ENCODE data around the gene B3GNT3. TPM values are rescaled to one million over a fixed set of nuclear protein-coding genes. Genes with fewer than 3 reads are reported as not detected.
A peak's percentile ranks its signal among the peaks of the same experiment; 100 is the strongest.

The B3GNT3 gene
- total RNA-seq, 2 experiments from 2014 or later: not detected

GRCh38 chr19:17832443-17833208 lies 37.7 kb downstream of the B3GNT3 start:
- Mint-ChIP-seq H3K36me3 (ENCODE audit: low read depth) (peaks cover 85% of the 10 kb centered on the region), H3K27me3 (no peaks in the 10 kb centered on the region)
- CTCF ChIA-PET: interaction anchor here (0.7 to 1.2 kb wide), 3 partner anchors 15 to 27 kb away, joined by 3 read pairs; partner anchors contain the start of genes JAK3 and RPL18A

GRCh38 chr19:17834350-17835181 lies 39.6 kb downstream of the B3GNT3 start:
- POLR2A ChIA-PET: interaction anchor here (0.7 to 6.0 kb wide), 6 partner anchors 12 to 87 kb away, joined by 3 to 42 read pairs (median 5); partner anchors contain the start of genes JAK3 and RPL18A
- peaks cover 92% of the 10 kb centered on the region for H3K36me3 Mint-ChIP-seq (ENCODE audit: low read depth)
- H3K27ac Mint-ChIP-seq: peak overlapping the region; percentile 31
- CTCF ChIA-PET: no interaction called here
- peaks cover 31% of the 10 kb centered on the region for H3K4me1 Mint-ChIP-seq
- DNase-seq: peak; percentile 48
- H3K4me3 Mint-ChIP-seq: no peak overlapping the region
- H3K9me3 Mint-ChIP-seq: peaks cover 5% of the 10 kb centered on the region
- H3K27me3 Mint-ChIP-seq: no peaks in the 10 kb centered on the region

More at GRCh38 chr19:17832443-17833208, 37.7 kb downstream of the B3GNT3 start:
- DNase-seq: no peak
- POLR2A ChIA-PET: interaction anchor here (0.9 to 6.0 kb wide), 6 partner anchors 13 to 27 kb away, joined by 3 to 42 read pairs (median 4); partner anchors contain the start of gene JAK3
- Mint-ChIP-seq H3K4me3 (no peak overlapping the region), H3K27ac (no peak overlapping the region), H3K4me1 (peaks cover 30% of the 10 kb centered on the region), H3K9me3 (peaks cover 5% of the 10 kb centered on the region)

GRCh38 chr19:17835182-17836006 lies 40.5 kb downstream of the B3GNT3 start:
- Mint-ChIP-seq H3K9me3 (peaks cover 4% of the 10 kb centered on the region), H3K4me1 (peaks cover 33% of the 10 kb centered on the region), H3K4me3 (no peak overlapping the region), H3K27ac (peak overlapping the region; percentile 29), H3K36me3 (ENCODE audit: low read depth) (peaks cover 90% of the 10 kb centered on the region), H3K27me3 (no peaks in the 10 kb centered on the region)
- DNase-seq: no peak
- ChIA-PET POLR2A (interaction anchor here (1.3 to 6.0 kb wide), 5 partner anchors 11 to 25 kb away, joined by 3 to 42 read pairs (median 5); partner anchors contain the start of genes JAK3 and RPL18A), CTCF (no interaction called here)

- POLR2A ChIA-PET: interaction anchor here (2.1 to 6.0 kb wide), 3 partner anchors 10 to 14 kb away, joined by 5 to 42 read pairs (median 7); partner anchors contain the start of gene JAK3
- DNase-seq: no peak
- peak overlapping the region; percentile 7 for H3K27ac Mint-ChIP-seq
- peaks cover 2% of the 10 kb centered on the region for H3K9me3 Mint-ChIP-seq
- peaks cover 91% of the 10 kb centered on the region for H3K36me3 Mint-ChIP-seq (ENCODE audit: low read depth)
- peaks cover 37% of the 10 kb centered on the region for H3K4me1 Mint-ChIP-seq
- H3K27me3 Mint-ChIP-seq: no peaks in the 10 kb centered on the region
- H3K4me3 Mint-ChIP-seq: no peak overlapping the region
- CTCF ChIA-PET: no interaction called here
Observed at GRCh38 chr19:17836530-17836929, 41.6 kb downstream of the B3GNT3 start.

- H3K4me3 Mint-ChIP-seq: no peak overlapping the region
- peaks cover 89% of the 10 kb centered on the region for H3K36me3 Mint-ChIP-seq (ENCODE audit: low read depth)
- H3K27me3 Mint-ChIP-seq: no peaks in the 10 kb centered on the region
- peaks cover 39% of the 10 kb centered on the region for H3K4me1 Mint-ChIP-seq
- ChIA-PET CTCF (interaction anchor here (0.6 kb wide), 1 partner anchor 576 kb away, joined by 4 read pairs; no protein-coding TSS in a partner anchor), POLR2A (interaction anchor here (2.1 kb wide), 1 partner anchor 9 kb away, joined by 7 read pairs; the partner anchor contains the start of gene JAK3)
- DNase-seq: no peak
- no peak overlapping the region for H3K27ac Mint-ChIP-seq
- no peaks in the 10 kb centered on the region for H3K9me3 Mint-ChIP-seq
Observed at GRCh38 chr19:17837972-17838371, 43.0 kb downstream of the B3GNT3 start.

- H3K4me1 Mint-ChIP-seq: peaks cover 49% of the 10 kb centered on the region
- ChIA-PET CTCF (no interaction called here), POLR2A (interaction anchor here (0.9 kb wide), 1 partner anchor 8 kb away, joined by 5 read pairs; the partner anchor contains the start of gene JAK3)
- no peak overlapping the region for H3K4me3 Mint-ChIP-seq
- H3K36me3 Mint-ChIP-seq (ENCODE audit: low read depth): peaks cover 91% of the 10 kb centered on the region
- no peaks in the 10 kb centered on the region for H3K27me3 Mint-ChIP-seq
- H3K27ac Mint-ChIP-seq: no peak overlapping the region
- H3K9me3 Mint-ChIP-seq: no peaks in the 10 kb centered on the region
- no peak for DNase-seq
Observed at GRCh38 chr19:17840019-17840418, 45.1 kb downstream of the B3GNT3 start.

GRCh38 chr19:17841371-17841809 lies 46.5 kb downstream of the B3GNT3 start:
- ChIA-PET CTCF (no interaction called here), POLR2A (interaction anchor here (1.6 kb wide), 1 partner anchor 18 kb away, joined by 4 read pairs; the partner anchor contains the start of gene RPL18A)
- Mint-ChIP-seq H3K27ac (no peak overlapping the region), H3K4me3 (no peak overlapping the region), H3K27me3 (no peaks in the 10 kb centered on the region), H3K9me3 (no peaks in the 10 kb centered on the region), H3K4me1 (peaks cover 51% of the 10 kb centered on the region), H3K36me3 (ENCODE audit: low read depth) (peaks cover 90% of the 10 kb centered on the region)
- DNase-seq: no peak

GRCh38 chr19:17841810-17842662 lies 47.1 kb downstream of the B3GNT3 start:
- ChIA-PET CTCF (no interaction called here), POLR2A (interaction anchor here (1.1 to 1.7 kb wide), 3 partner anchors 18 to 39 kb away, joined by 4 read pairs; partner anchors contain the start of gene RPL18A)
- Mint-ChIP-seq H3K4me1 (peaks cover 49% of the 10 kb centered on the region), H3K36me3 (ENCODE audit: low read depth) (peaks cover 86% of the 10 kb centered on the region), H3K4me3 (no peak overlapping the region), H3K27ac (no peak overlapping the region), H3K9me3 (no peaks in the 10 kb centered on the region), H3K27me3 (no peaks in the 10 kb centered on the region)
- DNase-seq: peak; percentile 67

- H3K36me3 Mint-ChIP-seq (ENCODE audit: low read depth): peaks cover 80% of the 10 kb centered on the region
Observed at GRCh38 chr19:17842663-17843291, 47.8 kb downstream of the B3GNT3 start.

GRCh38 chr19:17843292-17843827 lies 48.4 kb downstream of the B3GNT3 start:
- ChIA-PET CTCF (no interaction called here), POLR2A (interaction anchor here (1.1 to 1.7 kb wide), 3 partner anchors 17 to 40 kb away, joined by 4 read pairs; partner anchors contain the start of gene RPL18A)
- no peaks in the 10 kb centered on the region for H3K27me3 Mint-ChIP-seq
- H3K27ac Mint-ChIP-seq: peak overlapping the region; percentile 40
- peaks cover 75% of the 10 kb centered on the region for H3K36me3 Mint-ChIP-seq (ENCODE audit: low read depth)
- peaks cover 48% of the 10 kb centered on the region for H3K4me1 Mint-ChIP-seq
- H3K9me3 Mint-ChIP-seq: no peaks in the 10 kb centered on the region
- DNase-seq: no peak
- H3K4me3 Mint-ChIP-seq: no peak overlapping the region

More at GRCh38 chr19:17842663-17843291, 47.8 kb downstream of the B3GNT3 start:
- DNase-seq: no peak
- Mint-ChIP-seq H3K4me1 (peaks cover 48% of the 10 kb centered on the region), H3K4me3 (no peak overlapping the region), H3K9me3 (no peaks in the 10 kb centered on the region), H3K27ac (no peak overlapping the region), H3K27me3 (no peaks in the 10 kb centered on the region)
- POLR2A ChIA-PET: interaction anchor here (1.1 to 1.7 kb wide), 3 partner anchors 17 to 40 kb away, joined by 4 read pairs; partner anchors contain the start of gene RPL18A
- CTCF ChIA-PET: no interaction called here

All from activated CD4-positive, alpha-beta memory T cell treated with anti-CD3 and anti-CD28 coated beads, Interleukin-2, amount 10 ng/mL, durations not matched to agents 7 days and 5 days (primary cell).